HG02973 (cell line): ENCODE data around the gene MATN1.

Experiments used
- ATAC-seq: cut with Tn5 transposase; IDR thresholded peaks from one replicate; pipeline ENCODE4 v1.9.1; 2021; ENCODE audit warnings: moderate library complexity; ENCODE audit not compliant: unreplicated experiment

The MATN1 gene

DNA sequence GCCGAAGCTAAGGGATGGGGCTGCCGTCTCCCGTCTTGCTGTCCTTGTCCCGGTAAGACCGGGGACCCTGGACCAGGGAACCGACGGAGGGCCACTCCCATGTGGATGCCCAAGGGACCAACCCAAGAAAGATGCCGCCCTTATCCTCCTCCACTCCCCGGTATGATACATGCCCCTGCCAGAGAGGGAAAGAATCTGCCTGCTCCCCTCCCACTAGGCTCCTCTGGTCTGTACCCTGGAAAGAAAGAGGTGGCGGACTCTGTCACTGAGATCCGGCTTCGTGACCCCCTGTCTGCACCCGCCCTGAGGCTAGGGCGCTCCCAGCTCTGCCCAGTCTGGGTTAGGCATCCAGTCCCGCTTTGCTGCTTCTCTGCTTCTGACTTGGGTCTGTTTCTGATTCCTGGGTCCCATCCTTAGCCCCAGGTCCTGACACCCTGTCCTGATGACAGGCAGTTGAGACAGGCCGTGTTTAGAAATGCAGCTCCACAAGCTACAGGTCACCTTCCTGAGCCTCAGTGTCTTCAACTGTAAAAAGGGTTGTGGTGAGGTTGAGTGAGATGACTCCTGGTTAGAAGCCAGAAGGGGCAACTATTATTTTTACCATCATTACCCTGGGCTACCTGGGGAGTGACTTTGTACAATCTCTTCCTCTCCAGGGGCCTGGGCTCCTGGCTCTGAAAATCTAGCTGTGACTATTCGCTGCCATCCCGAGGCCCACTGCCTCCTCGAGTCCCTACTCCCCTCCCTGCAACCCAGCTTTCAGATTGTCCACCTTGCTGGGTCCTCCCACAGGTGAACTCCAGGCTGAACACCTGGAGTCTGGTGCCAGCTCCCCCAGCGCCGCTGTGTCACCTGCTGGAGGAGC lies 3.7 kb downstream of the MATN1 start:
- ATAC-seq = no peak

DNA sequence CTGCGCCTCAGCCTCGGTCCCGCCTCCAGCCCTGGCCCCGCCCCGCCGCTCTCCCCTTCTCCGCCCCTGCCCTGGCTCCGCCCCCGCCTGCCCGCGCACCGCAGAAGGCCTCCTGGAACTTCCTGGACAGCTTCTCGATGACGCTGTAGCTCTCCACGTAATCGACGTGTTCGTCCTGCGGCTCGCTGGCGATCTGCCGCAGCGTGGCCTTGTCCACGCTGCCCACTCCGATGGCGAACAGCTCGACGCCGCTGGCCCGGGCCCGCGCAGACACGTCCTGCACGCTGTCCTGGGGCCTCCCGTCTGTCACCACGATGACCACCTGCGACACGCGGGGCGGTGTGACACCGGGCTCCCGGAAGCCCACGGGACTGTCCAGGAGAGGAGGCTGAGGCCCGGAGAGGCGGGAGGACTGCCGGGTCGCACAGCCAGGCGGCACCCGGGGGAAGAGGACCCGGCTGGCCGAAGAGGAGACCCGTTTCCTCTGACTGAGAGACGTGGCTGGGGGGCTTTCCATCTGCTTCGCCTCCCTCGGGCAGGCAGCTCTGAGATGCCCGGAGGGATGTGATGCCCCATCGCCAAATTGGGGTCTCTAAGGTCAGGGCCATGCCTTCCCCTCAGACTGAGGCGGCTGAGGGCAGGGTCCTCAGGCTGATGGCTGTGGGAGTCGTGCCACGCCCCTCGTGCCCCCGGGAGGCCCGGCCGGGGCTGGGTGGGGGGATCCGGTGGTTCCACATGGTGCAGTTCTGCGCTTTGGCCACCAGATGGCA lies 4.6 kb downstream of the MATN1 start:
- peak; percentile 51 for ATAC-seq

DNA sequence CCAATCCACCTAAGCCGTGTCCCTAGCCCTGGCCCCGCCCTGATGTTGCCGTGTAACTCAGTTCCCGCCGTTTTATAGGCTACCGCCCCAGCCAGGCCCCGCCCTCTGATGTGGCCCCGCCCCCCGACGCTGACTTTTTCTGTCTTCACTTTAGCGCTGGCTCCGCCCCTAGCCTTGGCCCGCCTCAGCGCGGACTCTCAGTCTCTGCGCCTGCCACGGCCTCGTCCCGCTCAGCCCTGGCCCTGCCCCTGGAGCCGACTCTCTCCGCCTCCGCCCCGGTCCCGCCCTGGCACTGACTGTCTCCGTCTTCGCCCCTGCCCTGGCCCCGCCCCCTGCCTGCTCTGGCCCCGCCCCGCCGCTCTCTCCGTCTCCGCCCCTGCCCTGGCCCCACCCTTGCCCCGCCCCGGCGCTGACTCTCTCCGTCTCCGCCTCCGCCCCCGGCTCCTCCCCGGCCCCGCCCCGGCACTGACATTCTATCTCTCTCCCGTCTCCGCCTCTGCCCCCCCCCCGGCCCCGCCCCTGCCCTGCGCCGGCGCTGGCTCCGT lies 5.2 kb downstream of the MATN1 start:
- peak; percentile 75 for ATAC-seq

DNA sequence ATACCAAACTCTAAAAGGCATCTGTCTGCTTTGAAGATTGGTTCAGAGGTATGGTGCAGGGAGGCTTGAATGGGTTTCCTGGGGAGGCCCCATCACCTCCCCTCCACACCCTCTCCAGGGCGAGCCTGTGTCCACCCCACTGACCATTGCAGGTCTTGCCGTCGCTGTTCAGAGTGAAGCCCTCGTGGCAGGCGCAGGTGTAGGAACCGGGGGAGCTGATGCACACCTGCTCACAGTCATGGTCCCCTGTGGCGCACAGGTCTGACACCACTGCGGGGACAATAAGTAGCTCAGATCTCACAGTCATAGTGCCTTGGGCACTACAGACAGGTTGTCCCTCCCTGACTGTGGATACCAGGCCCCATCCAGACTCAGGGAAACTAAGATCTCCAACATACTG lies 6.7 kb downstream of the MATN1 start:
- ATAC-seq = no peak

GRCh38 chr1:30715886-30716285 lies 7.5 kb downstream of the MATN1 start:
- ATAC-seq = no peak

GRCh38 chr1:30715216-30715615 lies 8.2 kb downstream of the MATN1 start:
- ATAC-seq = no peak

GRCh38 chr1:30714536-30715090 lies 8.8 kb downstream of the MATN1 start:
- no peak for ATAC-seq

DNA sequence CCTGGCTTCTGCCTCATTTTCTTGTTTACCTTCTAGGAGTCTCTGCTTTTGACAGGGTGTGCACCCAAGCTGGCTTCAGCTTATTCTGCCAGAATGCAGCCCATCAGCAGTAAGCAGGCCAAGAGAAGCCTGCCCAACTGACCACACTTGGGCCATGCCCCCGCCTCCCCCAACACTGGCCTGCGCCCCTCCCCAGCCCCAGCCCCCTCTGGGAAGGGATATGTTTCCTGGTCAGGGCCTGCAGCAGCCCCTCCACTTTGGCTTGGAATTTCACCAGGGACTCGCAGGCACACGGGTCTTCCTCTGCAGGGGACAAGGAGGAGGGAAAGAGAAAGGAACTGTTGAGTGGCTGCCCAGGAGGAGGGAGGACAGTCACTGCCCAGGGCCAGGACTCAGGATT lies 9.4 kb downstream of the MATN1 start:
- ATAC-seq = no peak

GRCh38 chr1:30713311-30713710 lies 10.1 kb downstream of the MATN1 start:
- no peak for ATAC-seq

- no peak for ATAC-seq
These were observed 10.8 kb downstream of the MATN1 start for GRCh38 chr1:30712583-30712982.

DNA sequence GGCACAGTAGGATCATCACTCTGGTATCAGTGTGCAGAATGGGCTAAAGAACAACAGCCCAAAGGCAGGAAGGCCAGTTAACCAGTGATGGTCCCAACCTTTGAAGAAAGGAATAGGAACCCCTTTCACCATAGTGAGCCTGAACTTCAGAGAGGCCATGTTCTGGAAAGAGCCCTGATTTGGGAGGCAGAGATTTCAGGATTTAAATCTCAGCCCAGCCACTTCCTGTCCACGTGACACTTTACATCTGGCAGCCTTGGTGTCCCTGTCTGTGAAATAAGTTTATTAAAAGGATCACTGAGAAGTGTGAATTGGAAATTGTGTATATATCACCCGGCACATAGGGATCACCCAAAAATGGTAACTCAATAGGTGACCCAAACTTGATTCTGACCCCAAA lies 13.0 kb downstream of the MATN1 start:
- no peak for ATAC-seq

- ATAC-seq = no peak
These were observed 15.0 kb downstream of the MATN1 start for GRCh38 chr1:30708361-30708728.

- no peak for ATAC-seq
These were observed 15.7 kb downstream of the MATN1 start for GRCh38 chr1:30707412-30708360.

DNA sequence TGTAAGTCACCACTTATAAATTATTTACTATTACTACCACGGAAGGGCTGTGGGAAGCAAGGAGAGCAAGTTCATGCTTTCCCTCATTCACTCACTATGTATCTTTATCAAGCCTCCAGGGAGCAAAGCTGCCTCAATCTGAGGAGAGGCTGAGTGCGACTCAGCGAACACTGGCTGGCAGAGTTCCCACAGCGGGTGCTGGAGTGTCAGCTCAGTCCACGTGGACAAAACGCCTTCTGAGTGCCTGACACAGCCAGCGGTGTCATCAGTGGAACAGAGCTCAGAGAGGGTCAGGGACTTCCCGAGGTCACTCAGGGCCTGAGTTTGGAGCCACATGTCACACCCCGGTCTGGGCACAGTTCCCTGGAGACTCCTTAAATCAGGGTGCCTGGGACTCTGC lies 16.9 kb downstream of the MATN1 start:
- no peak for ATAC-seq

DNA sequence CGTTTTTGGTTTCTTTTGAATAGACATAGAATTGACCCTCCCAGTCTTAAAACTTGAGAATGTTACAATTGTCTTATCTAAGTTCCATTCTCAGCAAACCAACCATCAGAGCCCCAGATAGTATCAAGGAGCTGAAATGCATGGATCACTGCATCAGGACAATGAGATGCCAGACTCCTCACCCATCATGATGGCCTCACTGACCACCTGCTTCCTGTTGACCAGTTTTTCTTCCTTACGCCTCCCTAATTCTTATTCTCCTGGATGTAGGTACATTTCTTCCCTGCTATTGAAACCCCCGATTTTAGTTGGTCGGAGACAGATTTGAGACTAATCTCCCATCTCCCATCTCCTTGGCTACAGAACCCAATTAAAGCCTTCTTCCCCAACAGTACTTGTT lies 17.7 kb downstream of the MATN1 start:
- ATAC-seq = no peak

DNA sequence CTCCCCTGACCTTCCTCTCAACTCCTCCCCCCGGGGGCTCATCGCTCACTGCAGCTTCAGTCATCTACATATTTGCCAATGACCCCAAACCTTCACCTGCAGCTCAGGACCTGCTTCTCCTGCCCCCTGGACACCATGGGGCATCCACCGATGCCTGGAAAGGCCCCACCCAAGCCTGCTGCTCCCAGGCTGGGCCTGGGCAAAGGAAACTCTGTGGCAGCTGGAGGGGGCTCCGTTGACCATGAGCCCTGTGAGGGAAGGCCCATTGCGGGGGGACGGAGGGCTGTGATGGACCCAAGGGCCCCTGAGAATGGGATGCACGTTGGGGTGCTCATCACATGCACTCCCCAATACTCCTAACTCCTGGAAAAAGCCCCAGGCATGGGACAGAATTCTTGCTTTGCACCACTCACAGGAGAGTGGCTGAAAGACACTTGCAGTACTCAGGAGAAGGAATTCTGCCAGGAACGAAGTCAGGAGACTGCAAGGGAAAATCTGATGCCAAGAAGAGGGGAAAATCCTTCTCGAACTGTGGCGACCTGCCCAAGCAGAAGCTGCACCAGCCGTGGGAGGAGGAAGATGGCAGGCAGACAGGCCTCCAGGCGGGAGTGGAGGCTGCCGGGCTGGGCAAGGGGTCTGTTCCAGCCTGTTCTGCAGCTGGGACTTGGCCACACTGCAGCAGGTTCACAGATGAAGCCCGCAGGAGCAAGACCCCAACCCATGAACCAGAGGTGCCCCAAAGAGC lies 18.4 kb downstream of the MATN1 start:
- no peak for ATAC-seq

GRCh38 chr1:30704271-30704670 lies 19.1 kb downstream of the MATN1 start:
- ATAC-seq = no peak

DNA sequence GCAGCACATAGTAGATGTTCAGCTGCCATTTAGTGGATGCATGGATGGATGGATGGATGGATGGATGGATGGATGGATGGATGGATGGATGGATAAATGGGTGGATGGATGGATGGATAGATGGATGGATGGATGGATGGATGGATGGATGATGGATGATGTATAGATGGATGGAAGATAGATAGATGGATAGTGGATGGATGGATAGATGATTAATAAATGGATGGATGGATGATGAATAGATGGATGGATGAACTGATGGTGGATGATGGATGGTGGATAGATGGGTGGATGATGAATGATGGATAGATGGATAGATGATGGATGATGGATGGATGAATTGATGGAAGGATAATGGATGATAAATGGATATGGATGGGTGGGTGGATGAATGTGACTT lies 20.6 kb downstream of the MATN1 start:
- ATAC-seq = no peak

- ATAC-seq = no peak
These were observed 22.1 kb downstream of the MATN1 start for GRCh38 chr1:30701258-30701633.
